ENCODE measurements around the gene SPATA31C1. TPM values are rescaled to one million over a fixed set of nuclear protein-coding genes. Genes with fewer than 3 reads are reported as not detected.
A peak's percentile ranks its signal among the peaks of the same experiment; 100 is the strongest.

SPATA31C1 gene
- total RNA-seq, 1 donor from 2014 or later, result not detected

- Histone ChIP-seq H3K4me3 (ENCODE audit: low read depth, low read length) (no peak overlapping the region), H3K27me3 (ENCODE audit: control insufficient read depth, insufficient read depth, low read length) (no peaks in the 10 kb centered on the region), H3K36me3 (ENCODE audit: control insufficient read depth, insufficient read depth, low read length) (no peaks in the 10 kb centered on the region)
- peak; percentile 57 for TF ChIP-seq CTCF (IDR thresholded peaks at IDR 0.05; ENCODE audit: insufficient read depth, low read length, severe bottlenecking)
- DNase-seq (ENCODE audit: low read depth) (peak; percentile 35), FAIRE-seq (peak; percentile 13)
Measured at GRCh38 chr9:87950765-87951488, 33.2 kb downstream of the SPATA31C1 start.

GRCh38 chr9:87954230-87954629 lies 36.5 kb downstream of the SPATA31C1 start:
- FAIRE-seq, result no peak
- TF ChIP-seq CTCF (IDR thresholded peaks at IDR 0.05; ENCODE audit: insufficient read depth, low read length, severe bottlenecking), result no peak
- H3K4me3 ChIP-seq (ENCODE audit: low read depth, low read length), result no peak overlapping the region
- H3K27me3 ChIP-seq (ENCODE audit: control insufficient read depth, insufficient read depth, low read length), result no peaks in the 10 kb centered on the region
- no peak for DNase-seq (ENCODE audit: low read depth)
- H3K36me3 ChIP-seq (ENCODE audit: control insufficient read depth, insufficient read depth, low read length), result no peaks in the 10 kb centered on the region

- no peak for FAIRE-seq
- no peaks in the 10 kb centered on the region for H3K36me3 ChIP-seq (ENCODE audit: control insufficient read depth, insufficient read depth, low read length)
- no peak for TF ChIP-seq CTCF (IDR thresholded peaks at IDR 0.05; ENCODE audit: insufficient read depth, low read length, severe bottlenecking)
- no peak overlapping the region for H3K4me3 ChIP-seq (ENCODE audit: low read depth, low read length)
- H3K27me3 ChIP-seq (ENCODE audit: control insufficient read depth, insufficient read depth, low read length), result no peaks in the 10 kb centered on the region
- no peak for DNase-seq (ENCODE audit: low read depth)
Measured at GRCh38 chr9:87957839-87958238, 40.1 kb downstream of the SPATA31C1 start.

GRCh38 chr9:87958591-87958990 lies 40.8 kb downstream of the SPATA31C1 start:
- no peaks in the 10 kb centered on the region for H3K27me3 ChIP-seq (ENCODE audit: control insufficient read depth, insufficient read depth, low read length)
- no peaks in the 10 kb centered on the region for H3K36me3 ChIP-seq (ENCODE audit: control insufficient read depth, insufficient read depth, low read length)
- FAIRE-seq, result no peak
- DNase-seq (ENCODE audit: low read depth), result no peak
- TF ChIP-seq CTCF (IDR thresholded peaks at IDR 0.05; ENCODE audit: insufficient read depth, low read length, severe bottlenecking), result no peak
- no peak overlapping the region for H3K4me3 ChIP-seq (ENCODE audit: low read depth, low read length)

- Histone ChIP-seq H3K4me3 (ENCODE audit: low read depth, low read length) (no peak overlapping the region), H3K27me3 (ENCODE audit: control insufficient read depth, insufficient read depth, low read length) (no peaks in the 10 kb centered on the region), H3K36me3 (ENCODE audit: control insufficient read depth, insufficient read depth, low read length) (no peaks in the 10 kb centered on the region)
- FAIRE-seq, result no peak
- no peak for DNase-seq (ENCODE audit: low read depth)
- TF ChIP-seq CTCF (IDR thresholded peaks at IDR 0.05; ENCODE audit: insufficient read depth, low read length, severe bottlenecking), result no peak
Measured at GRCh38 chr9:87959916-87960581, 42.3 kb downstream of the SPATA31C1 start.
